K562 (cell line): ENCODE measurements around the gene KCTD6. TPM values are rescaled to one million over a fixed set of nuclear protein-coding genes. Genes with fewer than 3 reads are reported as not detected.

Experiments used
- E2F4 ChIP-seq: sonication (generic); formaldehyde crosslinking; IDR thresholded peaks from 2 replicates; pipeline ENCODE4 v1.8.0; 2022; ENCODE audit warnings: mild to moderate bottlenecking, low read depth, missing genetic modification reagents
- PRDM10 ChIP-seq: fragments of 450-650 bp; IDR thresholded peaks from 2 replicates; pipeline ENCODE4 v1.6.1; 2018; ENCODE audit not compliant: partially characterized antibody
- RBM25 ChIP-seq: fragments of 200-400 bp; formaldehyde crosslinking; IDR thresholded peaks from 2 replicates; pipeline ENCODE4 v1.6.1; 2018; ENCODE audit warnings: low read length, low read depth, moderate library complexity; ENCODE audit not compliant: severe bottlenecking
- ZBTB33 ChIP-seq: sonication (generic); formaldehyde crosslinking; IDR thresholded peaks from 2 replicates; pipeline ENCODE4 v1.8.1; 2023; ENCODE audit warnings: mild to moderate bottlenecking, missing genetic modification reagents
- ZNF583 ChIP-seq: fragments of 250-450 bp; sonication (Bioruptor Pico); IDR thresholded peaks from 2 replicates; pipeline ENCODE4 v1.4.0; 2020
- polyA plus RNA-seq, 8 experiments: library from polyadenylated mRNA; depleted of rRNA in 4 of 8; stranded (reverse) in 5 of 8; unstranded in 3 of 8; fragments of >200 nt; fragmentation: Nextera tagmentation in 2 of 8; fragmentation: Illumina TruSeq in 1 of 8; extraction: Ambion mirVana in 2 of 8; extraction: Trizol in 1 of 8; gene quantifications; 2 replicates each; pipeline versions ENCODE4 v1.2.1 to v1.2.3, GENCODE V29; 2011 to 2014; ENCODE audit warnings: inconsistent platforms in 1 of 8, missing spikeins in 1 of 8
- total RNA-seq, 7 experiments: library from RNA; depleted of rRNA in 6 of 7; stranded (reverse); fragments of >200 nt in 6 of 7; fragmentation: Illumina TruSeq in 2 of 7; extraction: Trizol in 2 of 7; gene quantifications; 2 replicates each; pipeline versions ENCODE4 v1.2.1 to v1.2.3, GENCODE V29; 2011 to 2021; ENCODE audit warnings: low replicate concordance in 1 of 7
- TF ChIP-seq, protein P1 (sequence below): fragments of 450-650 bp; IDR thresholded peaks from 2 replicates; pipeline ENCODE4 v1.6.1; 2016

The KCTD6 gene
- total and polyA plus RNA-seq, 9 of the 15 experiments (the other 6 are each of a cell fraction or from before 2014, with no cell fraction given), result 2.1 to 5.9 (median 4.5) TPM

DNA sequence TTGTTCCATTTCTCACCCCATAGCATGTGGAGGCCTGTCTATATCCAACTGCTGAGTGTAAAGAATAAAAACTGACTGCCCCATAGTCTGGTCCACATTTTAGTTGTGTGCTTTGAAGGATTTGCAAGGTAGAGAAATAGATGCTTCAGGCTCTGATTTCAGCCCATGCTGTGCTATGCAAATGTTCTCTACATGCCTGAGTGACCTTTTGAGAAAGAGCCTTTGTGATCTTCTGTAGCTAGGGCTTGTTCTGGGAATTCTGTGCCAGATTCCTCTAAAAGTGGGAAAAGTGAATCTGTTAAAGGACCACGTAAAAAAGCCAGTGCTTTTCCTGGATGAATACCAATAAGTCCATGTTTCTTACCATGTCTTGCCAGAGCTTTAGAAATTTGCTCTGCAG is 5.2 kb downstream of the KCTD6 start (continued):
- TF ChIP-seq, protein P1, sequence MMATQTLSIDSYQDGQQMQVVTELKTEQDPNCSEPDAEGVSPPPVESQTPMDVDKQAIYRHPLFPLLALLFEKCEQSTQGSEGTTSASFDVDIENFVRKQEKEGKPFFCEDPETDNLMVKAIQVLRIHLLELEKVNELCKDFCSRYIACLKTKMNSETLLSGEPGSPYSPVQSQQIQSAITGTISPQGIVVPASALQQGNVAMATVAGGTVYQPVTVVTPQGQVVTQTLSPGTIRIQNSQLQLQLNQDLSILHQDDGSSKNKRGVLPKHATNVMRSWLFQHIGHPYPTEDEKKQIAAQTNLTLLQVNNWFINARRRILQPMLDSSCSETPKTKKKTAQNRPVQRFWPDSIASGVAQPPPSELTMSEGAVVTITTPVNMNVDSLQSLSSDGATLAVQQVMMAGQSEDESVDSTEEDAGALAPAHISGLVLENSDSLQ, result no peak
- TF ChIP-seq ZBTB33 (CRISPR knock-in tag) (no peak), PRDM10 (no peak), RBM25 (no peak), ZNF583 (no peak), E2F4 (CRISPR knock-in tag) (no peak)
